Naive B cell (primary cell): ENCODE measurements around the gene ATG12. TPM values are rescaled to one million over a fixed set of nuclear protein-coding genes. Genes with fewer than 3 reads are reported as not detected.
"Not testable (repeated sequence)": the region's sequence is repeated elsewhere in the genome, so short reads cannot be mapped to it uniquely, and the experiment has no call there.

Source experiments
- ATAC-seq, 2 donors: fragments of 150-1000 bp; cut with Tn5 transposase; 2 replicates each; pipeline ENCODE4 v1.10.0; 2021; ENCODE audit warnings: low read depth in 2 of 2, mild to moderate bottlenecking in 2 of 2, moderate library complexity in 2 of 2
- DNase-seq: peaks from one replicate; pipeline ENCODE4 v3.0.0; 2022
- H3K27ac Mint-ChIP-seq, 6 donors: one replicate each; pipeline ENCODE4 v1.8.0; 2020 to 2022; ENCODE audit warnings: mild to moderate bottlenecking in 6 of 6, mixed read lengths in 6 of 6, moderate library complexity in 5 of 6, inconsistent platforms in 2 of 6
- H3K27me3 Mint-ChIP-seq, 3 donors: one replicate each; pipeline ENCODE4 v1.8.0; 2021 to 2022; ENCODE audit warnings: mixed read lengths in 3 of 3, mild to moderate bottlenecking in 1 of 3
- H3K36me3 Mint-ChIP-seq, 2 donors: one replicate each; pipeline ENCODE4 v1.8.0; 2020 to 2022; ENCODE audit warnings: mixed read lengths in 2 of 2, inconsistent platforms in 1 of 2, mild to moderate bottlenecking in 1 of 2
- H3K4me1 Mint-ChIP-seq, 3 donors: one replicate each; pipeline ENCODE4 v1.8.0; 2020 to 2022; ENCODE audit warnings: mixed read lengths in 3 of 3, inconsistent platforms in 1 of 3, mild to moderate bottlenecking in 1 of 3, moderate library complexity in 1 of 3
- H3K4me3 Mint-ChIP-seq, 8 donors: one replicate each; pipeline ENCODE4 v1.8.0; 2020 to 2022; ENCODE audit warnings: mild to moderate bottlenecking in 8 of 8, mixed read lengths in 8 of 8, moderate library complexity in 8 of 8, inconsistent platforms in 2 of 8
- H3K9me3 Mint-ChIP-seq, 7 donors: one replicate each; pipeline ENCODE4 v1.8.0; 2020 to 2022; ENCODE audit warnings: mixed read lengths in 7 of 7, mild to moderate bottlenecking in 5 of 7, inconsistent platforms in 2 of 7, moderate library complexity in 1 of 7
- polyA plus RNA-seq, 6 donors: library from polyadenylated mRNA; unstranded; fragments of 300-500 nt; fragmentation: Illumina TruSeq; gene quantifications; one replicate each; pipeline ENCODE4 v1.2.3, GENCODE V29; 2021; ENCODE audit warnings: low read depth in 6 of 6

Gene ATG12
- polyA plus RNA-seq, 6 donors from 2014 or later = 107 to 181 (median 139) TPM

DNA sequence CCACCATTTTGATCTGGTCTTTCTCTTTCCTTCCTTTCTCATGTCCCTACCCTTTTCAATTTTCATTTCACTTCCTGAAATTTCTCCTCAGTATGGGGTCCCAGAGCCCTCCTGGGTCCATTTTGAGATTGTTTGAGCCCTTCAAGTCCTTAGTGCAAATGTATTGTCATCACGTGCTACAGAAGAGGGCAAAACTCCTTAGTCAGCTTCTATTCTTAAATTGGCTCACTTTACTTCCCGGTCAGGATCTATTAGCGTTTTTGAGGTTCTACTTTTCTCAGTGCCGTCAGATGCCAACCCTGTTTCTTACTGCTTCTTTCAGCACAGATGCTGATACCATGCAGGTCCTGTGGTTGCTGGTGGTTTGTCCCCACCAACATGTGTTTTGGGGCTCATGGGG lies 5.9 kb downstream of the ATG12 start:
- Mint-ChIP-seq H3K27me3 (no peaks in the 10 kb centered on the region), H3K36me3 (peaks cover 20 to 23% of the 10 kb centered on the region in 2 donors), H3K4me3 (no peak overlapping the region), H3K9me3 (no peaks in the 10 kb centered on the region), H3K4me1 (peaks cover 24 to 42% (median 34%) of the 10 kb centered on the region in 3 donors), H3K27ac (peak overlapping the region in 3 of 6 donors; percentile 26 to 55 (median 39))
- ATAC-seq = no peak
- DNase-seq = no peak

- peak overlapping the region in 3 of 6 donors; percentile 2 to 49 (median 6) for H3K27ac Mint-ChIP-seq
- ATAC-seq (peak; percentile 67 to 84), DNase-seq (peak; percentile 37)
- peaks cover 4 to 20% (median 14%) of the 10 kb centered on the region in 3 donors for H3K4me1 Mint-ChIP-seq
- H3K4me3 Mint-ChIP-seq = no peak overlapping the region
- peaks cover 27% of the 10 kb centered on the region in 2 donors for H3K36me3 Mint-ChIP-seq
- peaks cover 0 to 5% (median 0%) of the 10 kb centered on the region in 7 donors for H3K9me3 Mint-ChIP-seq
- H3K27me3 Mint-ChIP-seq = no peaks in the 10 kb centered on the region
Observed at GRCh38 chr5:115831163-115831768, 10.1 kb downstream of the ATG12 start.

DNA sequence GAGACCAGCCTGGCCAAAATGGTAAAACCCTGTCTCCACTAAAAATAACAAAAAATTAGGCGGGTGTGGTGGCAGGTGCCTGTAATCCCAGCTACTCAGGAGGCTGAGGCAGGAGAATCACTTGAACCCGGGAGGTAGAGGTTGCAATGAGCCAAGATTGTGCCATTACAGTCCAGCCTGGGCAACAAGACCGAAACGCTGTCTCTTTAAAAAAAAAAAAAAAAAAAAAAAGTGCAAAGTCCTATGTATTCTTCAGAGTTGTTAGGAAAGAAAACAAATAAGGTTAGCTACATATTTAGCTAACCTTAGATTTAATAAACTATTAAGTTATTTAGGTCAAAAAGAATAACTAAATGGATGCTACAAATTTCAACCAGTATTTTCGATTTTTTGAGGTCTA lies 11.5 kb downstream of the ATG12 start:
- Mint-ChIP-seq H3K27ac (no peak overlapping the region), H3K36me3 (peaks cover 16 to 25% of the 10 kb centered on the region in 2 donors), H3K9me3 (peaks cover 0 to 8% (median 3%) of the 10 kb centered on the region in 7 donors), H3K4me1 (peaks cover 4 to 10% (median 8%) of the 10 kb centered on the region in 3 donors), H3K4me3 (no peak overlapping the region), H3K27me3 (peaks cover 0 to 2% (median 0%) of the 10 kb centered on the region in 3 donors)
- ATAC-seq = no peak
- DNase-seq = no peak

GRCh38 chr5:115825948-115826347 lies 15.4 kb downstream of the ATG12 start:
- Mint-ChIP-seq H3K4me1 (peaks cover 0 to under 1% (median under 1%) of the 10 kb centered on the region in 3 donors), H3K9me3 (peaks cover 0 to 32% (median 18%) of the 10 kb centered on the region in 7 donors), H3K27me3 (peaks cover 1 to 32% (median 10%) of the 10 kb centered on the region in 3 donors), H3K27ac (no peak overlapping the region), H3K36me3 (peaks cover 8 to 14% of the 10 kb centered on the region in 2 donors), H3K4me3 (no peak overlapping the region)
- DNase-seq (no peak), ATAC-seq (no peak)

- H3K4me1 Mint-ChIP-seq, H3K27ac Mint-ChIP-seq, DNase-seq, ATAC-seq, H3K4me3 Mint-ChIP-seq: not testable (repeated sequence)
- peaks cover 11 to 42% (median 20%) of the 10 kb centered on the region in 3 donors for H3K27me3 Mint-ChIP-seq
- H3K9me3 Mint-ChIP-seq = peaks cover 0 to 32% (median 18%) of the 10 kb centered on the region in 7 donors
- peaks cover 8 to 14% of the 10 kb centered on the region in 2 donors for H3K36me3 Mint-ChIP-seq
Observed at GRCh38 chr5:115824983-115825382, 16.4 kb downstream of the ATG12 start.

- H3K27me3 Mint-ChIP-seq = peaks cover 34 to 75% (median 57%) of the 10 kb centered on the region in 3 donors
- H3K27ac Mint-ChIP-seq = no peak overlapping the region
- H3K4me3 Mint-ChIP-seq = no peak overlapping the region
Observed at GRCh38 chr5:115820846-115821245, 20.5 kb downstream of the ATG12 start.

GRCh38 chr5:115818821-115819220 lies 22.5 kb downstream of the ATG12 start:
- no peak overlapping the region for H3K27ac Mint-ChIP-seq
- no peak for ATAC-seq
- H3K36me3 Mint-ChIP-seq = peaks cover 0 to 4% of the 10 kb centered on the region in 2 donors
- peaks cover 0 to 17% (median 9%) of the 10 kb centered on the region in 7 donors for H3K9me3 Mint-ChIP-seq
- peaks cover 15 to 18% (median 18%) of the 10 kb centered on the region in 3 donors for H3K4me1 Mint-ChIP-seq
- H3K4me3 Mint-ChIP-seq = peak overlapping the region in 2 of 8 donors; percentile 16 to 34
- H3K27me3 Mint-ChIP-seq = peaks cover 51 to 86% (median 77%) of the 10 kb centered on the region in 3 donors
- no peak for DNase-seq

More at GRCh38 chr5:115820846-115821245, 20.5 kb downstream of the ATG12 start:
- Mint-ChIP-seq H3K36me3 (peaks cover 0 to 4% of the 10 kb centered on the region in 2 donors), H3K4me1 (peaks cover 9 to 10% (median 10%) of the 10 kb centered on the region in 3 donors), H3K9me3 (peaks cover 0 to 32% (median 15%) of the 10 kb centered on the region in 7 donors)
- no peak for ATAC-seq
- no peak for DNase-seq

- Mint-ChIP-seq H3K36me3 (no peaks in the 10 kb centered on the region), H3K9me3 (peaks cover 0 to 7% (median 1%) of the 10 kb centered on the region in 7 donors), H3K4me3 (no peak overlapping the region), H3K27me3 (peaks cover 56 to 86% (median 86%) of the 10 kb centered on the region in 3 donors), H3K27ac (no peak overlapping the region), H3K4me1 (peaks cover 15 to 18% (median 18%) of the 10 kb centered on the region in 3 donors)
- ATAC-seq (no peak), DNase-seq (no peak)
Observed at GRCh38 chr5:115817386-115817785, 24.0 kb downstream of the ATG12 start.

- Mint-ChIP-seq H3K36me3 (no peaks in the 10 kb centered on the region), H3K4me1 (peaks cover 15 to 18% (median 18%) of the 10 kb centered on the region in 3 donors), H3K9me3 (peaks cover 0 to 1% (median 0%) of the 10 kb centered on the region in 7 donors), H3K27ac (no peak within 1 kb of the TSS), H3K27me3 (peaks cover 62 to 85% (median 84%) of the 10 kb centered on the region in 3 donors), H3K4me3 (peak within 1 kb of the TSS; percentile 64 to 87 (median 80))
- peak; percentile 65 to 70 for ATAC-seq
- peak; percentile 20 for DNase-seq
Observed at GRCh38 chr5:115816226-115817081, 24.9 kb downstream of the ATG12 start, which contains the start of gene CDO1. TSS of gene CDO1 (minus strand) at chr5:115816659. CDS start at chr5:115816397, 262 bp downstream.

GRCh38 chr5:115815693-115816225 lies 25.6 kb downstream of the ATG12 start:
- ATAC-seq (peak in 1 of 2 donors; percentile 27), DNase-seq (no peak)
- Mint-ChIP-seq H3K27me3 (peaks cover 66 to 85% (median 85%) of the 10 kb centered on the region in 3 donors), H3K4me3 (peak overlapping the region; percentile 64 to 87 (median 78)), H3K36me3 (no peaks in the 10 kb centered on the region), H3K9me3 (peaks cover 0 to 1% (median 0%) of the 10 kb centered on the region in 7 donors), H3K27ac (no peak overlapping the region), H3K4me1 (peaks cover 15 to 18% (median 18%) of the 10 kb centered on the region in 3 donors)

- ATAC-seq (peak in 1 of 2 donors; percentile 25), DNase-seq (no peak)
- H3K4me3 Mint-ChIP-seq = peak overlapping the region; percentile 49 to 78 (median 69)
- H3K27ac Mint-ChIP-seq = no peak overlapping the region
- peaks cover 15 to 18% (median 18%) of the 10 kb centered on the region in 3 donors for H3K4me1 Mint-ChIP-seq
- no peaks in the 10 kb centered on the region for H3K9me3 Mint-ChIP-seq
- no peaks in the 10 kb centered on the region for H3K36me3 Mint-ChIP-seq
- peaks cover 60 to 81% (median 79%) of the 10 kb centered on the region in 3 donors for H3K27me3 Mint-ChIP-seq
Observed at GRCh38 chr5:115815006-115815692, 26.2 kb downstream of the ATG12 start.

- peak overlapping the region in 1 of 8 donors; percentile 29 for H3K4me3 Mint-ChIP-seq
- H3K36me3 Mint-ChIP-seq = no peaks in the 10 kb centered on the region
- ATAC-seq (no peak), DNase-seq (no peak)
- H3K27me3 Mint-ChIP-seq = peaks cover 47 to 73% (median 64%) of the 10 kb centered on the region in 3 donors
- H3K27ac Mint-ChIP-seq = no peak overlapping the region
- H3K4me1 Mint-ChIP-seq = peaks cover 15 to 18% (median 18%) of the 10 kb centered on the region in 3 donors
- H3K9me3 Mint-ChIP-seq = no peaks in the 10 kb centered on the region
Observed at GRCh38 chr5:115813719-115814118, 27.6 kb downstream of the ATG12 start.
